BE2C (cell line): Measurements from ENCODE around the gene KLHL26.

Experiments used
- DNase-seq: peaks from one replicate; pipeline ENCODE4 v3.0.0-alpha.2; 2020
- H3K27me3 ChIP-seq: fragments of 250-450 bp; sonication (Bioruptor Pico); 2 replicates; pipeline ENCODE4 v1.5.1; 2020; ENCODE audit warnings: mild to moderate bottlenecking
- H3K36me3 ChIP-seq: fragments of 250-450 bp; sonication (Bioruptor Pico); 2 replicates; pipeline ENCODE4 v1.5.1; 2020; ENCODE audit warnings: mild to moderate bottlenecking
- H3K4me1 ChIP-seq: fragments of 250-450 bp; sonication (Bioruptor Pico); 2 replicates; pipeline ENCODE4 v1.5.1; 2020
- H3K4me3 ChIP-seq: 2 replicates; pipeline ENCODE4 v1.5.1; 2011; ENCODE audit warnings: low read depth, low read length
- H3K9me3 ChIP-seq: fragments of 250-450 bp; sonication (Bioruptor Pico); 2 replicates; pipeline ENCODE4 v1.5.1; 2020
- CTCF ChIP-seq: IDR thresholded peaks from 2 replicates; pipeline ENCODE4 v1.5.1; 2012; ENCODE audit warnings: mild to moderate bottlenecking, low read depth, low read length

Gene KLHL26

GRCh38 chr19:18650468-18651041, 13.7 kb downstream of the KLHL26 start:
- no peak for TF ChIP-seq CTCF
- Histone ChIP-seq H3K4me3 (no peak overlapping the region), H3K27me3 (no peaks in the 10 kb centered on the region), H3K9me3 (no peaks in the 10 kb centered on the region), H3K4me1 (no peaks in the 10 kb centered on the region; the same call in 1 of the 2 replicates), H3K36me3 (no peaks in the 10 kb centered on the region)
- DNase-seq: no peak

- Histone ChIP-seq H3K4me3 (no peak overlapping the region), H3K36me3 (no peaks in the 10 kb centered on the region), H3K4me1 (no peaks in the 10 kb centered on the region; the same call in 1 of the 2 replicates), H3K9me3 (no peaks in the 10 kb centered on the region), H3K27me3 (no peaks in the 10 kb centered on the region)
- DNase-seq: no peak
- no peak for TF ChIP-seq CTCF
These were observed 14.5 kb downstream of the KLHL26 start for GRCh38 chr19:18651300-18651699.

- H3K4me1 ChIP-seq: peaks cover under 1% of the 10 kb centered on the region
These were observed 14.9 kb downstream of the KLHL26 start for GRCh38 chr19:18651733-18652132.

GRCh38 chr19:18653853-18654252, 17.0 kb downstream of the KLHL26 start:
- no peak for TF ChIP-seq CTCF
- H3K9me3 ChIP-seq: no peaks in the 10 kb centered on the region
- H3K4me3 ChIP-seq: no peak overlapping the region
- DNase-seq: no peak
- no peaks in the 10 kb centered on the region for H3K36me3 ChIP-seq
- peaks cover 18% of the 10 kb centered on the region for H3K4me1 ChIP-seq
- H3K27me3 ChIP-seq: no peaks in the 10 kb centered on the region

More at GRCh38 chr19:18651733-18652132, 14.9 kb downstream of the KLHL26 start:
- no peak overlapping the region for H3K4me3 ChIP-seq
- H3K9me3 ChIP-seq: no peaks in the 10 kb centered on the region
- no peaks in the 10 kb centered on the region for H3K36me3 ChIP-seq
- TF ChIP-seq CTCF: no peak
- H3K27me3 ChIP-seq: no peaks in the 10 kb centered on the region
- DNase-seq: no peak

GRCh38 chr19:18654469-18654868, 17.6 kb downstream of the KLHL26 start:
- DNase-seq: no peak
- no peak overlapping the region for H3K4me3 ChIP-seq
- TF ChIP-seq CTCF: no peak
- H3K27me3 ChIP-seq: no peaks in the 10 kb centered on the region
- H3K36me3 ChIP-seq: no peaks in the 10 kb centered on the region
- H3K4me1 ChIP-seq: peaks cover 21% of the 10 kb centered on the region
- H3K9me3 ChIP-seq: no peaks in the 10 kb centered on the region

GRCh38 chr19:18655173-18655844, 18.5 kb downstream of the KLHL26 start:
- Histone ChIP-seq H3K36me3 (no peaks in the 10 kb centered on the region), H3K9me3 (no peaks in the 10 kb centered on the region), H3K4me1 (peaks cover 26% of the 10 kb centered on the region), H3K27me3 (no peaks in the 10 kb centered on the region), H3K4me3 (no peak overlapping the region)
- no peak for DNase-seq
- TF ChIP-seq CTCF: no peak
